GM19452 (cell line): ENCODE data around the gene ZNF827.
A peak's percentile ranks its signal among the peaks of the same experiment; 100 is the strongest.

Experiments used
- ATAC-seq: cut with Tn5 transposase; IDR thresholded peaks from one replicate; pipeline ENCODE4 v1.9.1; 2021; ENCODE audit not compliant: unreplicated experiment

Gene ZNF827

GRCh38 chr4:145938618-145939440 is at the start of gene ZNF827:
ZNF827 (minus strand) TSS chr4:145938823; CDS start chr4:145938407, 416 bp downstream.
- ATAC-seq = peak; percentile 37

GRCh38 chr4:145984563-145984962 is 45.9 kb upstream of the ZNF827 start:
- no peak for ATAC-seq

GRCh38 chr4:145982791-145983190 is 44.2 kb upstream of the ZNF827 start:
- no peak for ATAC-seq

GRCh38 chr4:145979160-145979559 is 40.5 kb upstream of the ZNF827 start:
- no peak for ATAC-seq

- ATAC-seq = no peak
These were observed 38.1 kb upstream of the ZNF827 start for GRCh38 chr4:145976680-145977079.

GRCh38 chr4:145960012-145960411 is 21.4 kb upstream of the ZNF827 start:
- no peak for ATAC-seq

- no peak for ATAC-seq
These were observed 18.7 kb upstream of the ZNF827 start for GRCh38 chr4:145957302-145957701.

- ATAC-seq = peak; percentile 57
These were observed 17.8 kb upstream of the ZNF827 start for GRCh38 chr4:145956288-145956890.

- ATAC-seq = no peak
These were observed 16.3 kb upstream of the ZNF827 start for GRCh38 chr4:145954924-145955339.

- ATAC-seq = no peak
These were observed 13.3 kb upstream of the ZNF827 start for GRCh38 chr4:145951931-145952330.

- no peak for ATAC-seq
These were observed 7.0 kb upstream of the ZNF827 start for GRCh38 chr4:145945431-145946155.

- ATAC-seq = no peak
These were observed 6.3 kb upstream of the ZNF827 start for GRCh38 chr4:145944886-145945285.

GRCh38 chr4:145939856-145940255 is 1.2 kb upstream of the ZNF827 start:
- no peak for ATAC-seq

GRCh38 chr4:145939441-145939750 is 773 bp upstream of the ZNF827 start:
- no peak for ATAC-seq

- peak; percentile 15 for ATAC-seq
These were observed 532 bp downstream of the ZNF827 start for GRCh38 chr4:145937971-145938611.

GRCh38 chr4:145936997-145937901 is 1.4 kb downstream of the ZNF827 start:
- no peak for ATAC-seq

GRCh38 chr4:145936142-145936996 is 2.3 kb downstream of the ZNF827 start:
- peak; percentile 46 for ATAC-seq

GRCh38 chr4:145935253-145936141 is 3.1 kb downstream of the ZNF827 start:
- ATAC-seq = peak; percentile 34
